Colonic mucosa (tissue), 4 donors: ENCODE data around the gene SCCPDH. TPM values are rescaled to one million over a fixed set of nuclear protein-coding genes. Genes with fewer than 3 reads are reported as not detected.

Source experiments
- DNase-seq: peaks from one replicate; pipeline ENCODE4 v3.0.0-alpha.2; 2020
- H3K27ac ChIP-seq: fragments of 200-600 bp; one replicate; pipeline ENCODE4 v1.8.0; 2021
- H3K27me3 ChIP-seq: fragments of 200-600 bp; one replicate; pipeline ENCODE4 v1.8.0; 2021
- H3K36me3 ChIP-seq: fragments of 200-600 bp; one replicate; pipeline ENCODE4 v1.8.0; 2021
- H3K4me1 ChIP-seq: fragments of 200-600 bp; one replicate; pipeline ENCODE4 v1.8.0; 2021; ENCODE audit warnings: mild to moderate bottlenecking
- H3K4me3 ChIP-seq: fragments of 200-600 bp; one replicate; pipeline ENCODE4 v1.8.0; 2021
- H3K9ac ChIP-seq, 2 donors: one replicate each; pipeline ENCODE4 v1.7.0; 2013; ENCODE audit warnings: control low read depth in 2 of 2, low read depth in 2 of 2, low read length in 2 of 2
- H3K9me3 ChIP-seq: fragments of 200-600 bp; one replicate; pipeline ENCODE4 v1.8.0; 2021
- intact Hi-C: fragments of 100-400 bp; cut with DNase I; formaldehyde crosslinking; loops from one replicate; pipeline ENCODE4 v1.14.1; 2022
- total RNA-seq, 2 donors: library from RNA; stranded (reverse); fragmentation: NEBNext Ultra II Directional in 1 of 2; extraction: Animal tissue kit (Norgen Biotek cat#: 25700) in 1 of 2; gene quantifications; one replicate each; pipeline ENCODE4 v1.2.1, GENCODE V29; 2021
- TF ChIP-seq, protein P1 (sequence below): fragments of 200-600 bp; IDR thresholded peaks from one replicate; pipeline ENCODE4 v1.8.0; 2022; ENCODE audit warnings: antibody characterized with exemption, mild to moderate bottlenecking
- donor health status: healthy.
- donor health status: DM: no; HTN: no; CAD: no.
- donor health status: DM: no; HTN: no; CAD: no.

Gene SCCPDH
- total RNA-seq, 2 donors from 2014 or later = 29.9 to 40.1 TPM

DNA sequence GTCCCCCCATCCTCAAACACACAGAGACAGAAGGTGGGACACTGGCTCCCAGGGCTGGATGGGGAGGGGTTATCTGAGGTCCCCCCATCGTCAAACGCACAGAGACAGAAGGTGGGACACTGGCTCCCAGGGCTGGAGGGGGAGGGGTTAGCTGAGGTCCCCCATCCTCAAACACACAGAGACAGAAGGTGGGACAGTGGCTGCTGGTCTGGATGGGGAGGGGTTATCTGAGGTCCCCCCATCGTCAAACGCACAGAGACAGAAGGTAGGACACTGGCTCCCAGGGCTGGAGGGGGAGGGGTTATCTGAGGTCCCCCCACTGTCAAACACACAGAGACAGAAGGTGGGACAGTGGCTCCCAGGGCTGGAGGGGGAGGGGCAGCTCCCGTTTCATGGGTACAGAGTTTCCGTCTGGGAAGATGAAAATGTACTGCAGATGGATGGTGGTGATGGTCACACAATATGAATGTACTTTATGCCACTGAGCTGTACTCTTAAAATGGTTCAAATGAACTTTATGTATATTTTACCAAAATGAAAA lies 69.2 kb downstream of the SCCPDH start:
- TF ChIP-seq, protein P1, sequence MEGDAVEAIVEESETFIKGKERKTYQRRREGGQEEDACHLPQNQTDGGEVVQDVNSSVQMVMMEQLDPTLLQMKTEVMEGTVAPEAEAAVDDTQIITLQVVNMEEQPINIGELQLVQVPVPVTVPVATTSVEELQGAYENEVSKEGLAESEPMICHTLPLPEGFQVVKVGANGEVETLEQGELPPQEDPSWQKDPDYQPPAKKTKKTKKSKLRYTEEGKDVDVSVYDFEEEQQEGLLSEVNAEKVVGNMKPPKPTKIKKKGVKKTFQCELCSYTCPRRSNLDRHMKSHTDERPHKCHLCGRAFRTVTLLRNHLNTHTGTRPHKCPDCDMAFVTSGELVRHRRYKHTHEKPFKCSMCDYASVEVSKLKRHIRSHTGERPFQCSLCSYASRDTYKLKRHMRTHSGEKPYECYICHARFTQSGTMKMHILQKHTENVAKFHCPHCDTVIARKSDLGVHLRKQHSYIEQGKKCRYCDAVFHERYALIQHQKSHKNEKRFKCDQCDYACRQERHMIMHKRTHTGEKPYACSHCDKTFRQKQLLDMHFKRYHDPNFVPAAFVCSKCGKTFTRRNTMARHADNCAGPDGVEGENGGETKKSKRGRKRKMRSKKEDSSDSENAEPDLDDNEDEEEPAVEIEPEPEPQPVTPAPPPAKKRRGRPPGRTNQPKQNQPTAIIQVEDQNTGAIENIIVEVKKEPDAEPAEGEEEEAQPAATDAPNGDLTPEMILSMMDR = no peak
- no peak overlapping the region for H3K9ac ChIP-seq
- peaks cover 3% of the 10 kb centered on the region for H3K4me1 ChIP-seq
- no peak for DNase-seq
- no peaks in the 10 kb centered on the region for H3K36me3 ChIP-seq
- no peak overlapping the region for H3K4me3 ChIP-seq
- H3K27ac ChIP-seq = no peak overlapping the region
- intact Hi-C loops = no loop called here
- no peaks in the 10 kb centered on the region for H3K27me3 ChIP-seq
- no peaks in the 10 kb centered on the region for H3K9me3 ChIP-seq

DNA sequence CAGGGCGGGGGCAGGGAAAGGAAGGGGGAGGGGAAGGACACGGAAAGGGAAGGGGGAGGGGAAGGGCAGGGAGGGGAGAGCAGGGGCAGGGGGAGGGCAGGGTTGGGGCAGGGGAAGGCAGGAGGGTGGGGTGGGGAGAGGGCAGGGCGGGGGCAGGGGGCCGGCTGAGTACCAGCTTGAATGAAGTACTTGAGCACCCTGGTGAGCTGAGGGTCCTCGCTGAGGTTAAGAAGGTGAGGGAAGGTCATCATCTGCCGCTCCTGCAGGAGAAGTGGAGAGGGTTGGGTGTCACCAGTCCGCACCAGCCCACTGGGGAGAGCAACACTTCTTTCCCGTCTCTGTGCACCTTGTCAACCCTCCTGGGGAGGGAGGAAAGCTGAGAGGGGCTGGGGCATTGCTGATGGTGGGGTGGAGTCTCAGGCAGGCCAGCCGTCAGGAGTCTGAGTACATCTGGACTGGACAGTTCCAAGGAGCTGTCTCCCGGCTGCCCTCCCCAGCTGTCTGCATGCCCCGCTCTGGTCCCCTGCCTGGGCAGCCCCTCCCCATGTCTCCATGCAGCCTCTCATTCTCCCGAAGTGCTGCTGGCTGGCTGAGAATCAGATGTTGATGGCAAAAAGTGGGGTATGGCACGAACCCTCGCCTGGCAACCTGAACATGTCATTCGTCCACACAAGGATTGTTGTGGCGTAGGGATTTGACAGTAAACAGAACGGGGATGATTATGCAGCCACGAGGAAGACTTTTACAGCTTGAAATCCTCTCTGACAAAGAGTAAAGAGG lies 70.0 kb downstream of the SCCPDH start:
- no peaks in the 10 kb centered on the region for H3K27me3 ChIP-seq
- no peak overlapping the region for H3K9ac ChIP-seq
- no peak overlapping the region for H3K4me3 ChIP-seq
- H3K9me3 ChIP-seq = no peaks in the 10 kb centered on the region
- intact Hi-C loops = no loop called here
- H3K36me3 ChIP-seq = no peaks in the 10 kb centered on the region
- H3K27ac ChIP-seq = no peak overlapping the region
- TF ChIP-seq, protein P1 = no peak
- DNase-seq = no peak
- H3K4me1 ChIP-seq = no peaks in the 10 kb centered on the region

- Histone ChIP-seq H3K27me3 (no peaks in the 10 kb centered on the region), H3K4me1 (no peaks in the 10 kb centered on the region), H3K9ac (no peak overlapping the region), H3K9me3 (no peaks in the 10 kb centered on the region), H3K4me3 (no peak overlapping the region), H3K27ac (no peak overlapping the region), H3K36me3 (no peaks in the 10 kb centered on the region)
- no peak for DNase-seq
- intact Hi-C loops = no loop called here
- TF ChIP-seq, protein P1 = no peak
These were observed 70.8 kb downstream of the SCCPDH start for GRCh38 chr1:246794828-246795671.

GRCh38 chr1:246795906-246796694 lies 71.9 kb downstream of the SCCPDH start:
- H3K36me3 ChIP-seq = no peaks in the 10 kb centered on the region
- no peak overlapping the region for H3K9ac ChIP-seq
- no peak for DNase-seq
- H3K4me1 ChIP-seq = no peaks in the 10 kb centered on the region
- no peak overlapping the region for H3K27ac ChIP-seq
- TF ChIP-seq, protein P1 = no peak
- no peaks in the 10 kb centered on the region for H3K9me3 ChIP-seq
- no peak overlapping the region for H3K4me3 ChIP-seq
- intact Hi-C loops = no loop called here
- no peaks in the 10 kb centered on the region for H3K27me3 ChIP-seq

DNA sequence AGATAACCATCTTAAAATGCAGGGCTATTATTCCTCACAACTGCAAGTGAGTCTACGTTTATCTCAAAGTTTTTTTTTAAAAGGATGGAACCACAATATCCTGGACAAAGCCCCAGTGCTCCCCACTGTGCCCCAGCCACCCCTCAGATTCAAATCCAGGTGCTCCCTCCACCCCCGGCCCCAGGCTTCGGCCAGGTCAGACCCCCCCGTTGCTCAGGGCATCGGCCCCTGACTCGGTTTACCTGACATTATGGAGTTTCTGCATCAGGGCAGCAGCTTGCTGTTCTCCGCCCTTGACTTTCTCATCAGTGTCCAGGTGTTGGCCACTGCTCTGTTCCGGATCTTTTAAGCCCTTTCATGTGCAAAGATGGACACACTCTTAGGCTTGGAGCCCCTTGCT lies 72.9 kb downstream of the SCCPDH start:
- Histone ChIP-seq H3K27me3 (no peaks in the 10 kb centered on the region), H3K27ac (no peak overlapping the region), H3K36me3 (no peaks in the 10 kb centered on the region), H3K9me3 (no peaks in the 10 kb centered on the region), H3K4me3 (no peak overlapping the region), H3K4me1 (no peaks in the 10 kb centered on the region), H3K9ac (no peak overlapping the region)
- TF ChIP-seq, protein P1 = no peak
- no peak for DNase-seq
- intact Hi-C loops = no loop called here
